Immature natural killer cell (primary cell): ENCODE results near the gene KLHL14. TPM values are rescaled to one million over a fixed set of nuclear protein-coding genes. Genes with fewer than 3 reads are reported as not detected.

Source experiments
- DNase-seq, 3 donors: peaks; one replicate each; pipeline ENCODE4 v3.0.0; 2022; ENCODE audit warnings: mixed read lengths in 1 of 3
- H3K27ac Mint-ChIP-seq, 6 donors: one replicate each; pipeline ENCODE4 v1.8.0; 2020; ENCODE audit warnings: mixed read lengths in 6 of 6, mild to moderate bottlenecking in 5 of 6, inconsistent platforms in 4 of 6, moderate library complexity in 3 of 6
- H3K27me3 Mint-ChIP-seq, 3 donors: one replicate each; pipeline ENCODE4 v1.8.0; 2020 to 2021; ENCODE audit warnings: low read depth in 3 of 3, mild to moderate bottlenecking in 3 of 3, mixed read lengths in 3 of 3, moderate library complexity in 3 of 3, inconsistent platforms in 1 of 3
- H3K36me3 Mint-ChIP-seq, 3 donors: one replicate each; pipeline ENCODE4 v1.8.0; 2020; ENCODE audit warnings: mixed read lengths in 3 of 3, inconsistent platforms in 2 of 3, mild to moderate bottlenecking in 2 of 3
- H3K4me1 Mint-ChIP-seq, 2 donors: one replicate each; pipeline ENCODE4 v1.8.0; 2020; ENCODE audit warnings: inconsistent platforms in 2 of 2, mild to moderate bottlenecking in 2 of 2, mixed read lengths in 2 of 2, moderate library complexity in 1 of 2
- H3K4me3 Mint-ChIP-seq, 5 donors: one replicate each; pipeline ENCODE4 v1.8.0; 2020; ENCODE audit warnings: mild to moderate bottlenecking in 5 of 5, mixed read lengths in 5 of 5, inconsistent platforms in 3 of 5, moderate library complexity in 3 of 5
- H3K9me3 Mint-ChIP-seq, 6 donors: one replicate each; pipeline ENCODE4 v1.8.0; 2020; ENCODE audit warnings: mild to moderate bottlenecking in 6 of 6, mixed read lengths in 6 of 6, inconsistent platforms in 4 of 6, moderate library complexity in 3 of 6
- polyA plus RNA-seq, 3 donors: library from polyadenylated mRNA; unstranded; fragments of 300-500 nt; fragmentation: Illumina TruSeq; gene quantifications; one replicate each; pipeline ENCODE4 v1.2.3, GENCODE V29; 2021

The KLHL14 gene
- polyA plus RNA-seq, 3 donors from 2014 or later = 0.07 TPM; not detected in 2

- H3K9me3 Mint-ChIP-seq = peaks cover 0 to 9% (median under 1%) of the 10 kb centered on the region in 6 donors
- H3K4me1 Mint-ChIP-seq = no peaks in the 10 kb centered on the region
- DNase-seq = no peak
- peaks cover 0 to 6% (median 5%) of the 10 kb centered on the region in 3 donors for H3K27me3 Mint-ChIP-seq
- H3K36me3 Mint-ChIP-seq = no peaks in the 10 kb centered on the region
- H3K4me3 Mint-ChIP-seq = no peak overlapping the region
- H3K27ac Mint-ChIP-seq = no peak overlapping the region
These were observed 6.2 kb upstream of the KLHL14 start for GRCh38 chr18:32779010-32779409.

- Mint-ChIP-seq H3K9me3 (peaks cover 0 to 6% (median 1%) of the 10 kb centered on the region in 6 donors), H3K27ac (no peak overlapping the region), H3K4me1 (no peaks in the 10 kb centered on the region), H3K36me3 (no peaks in the 10 kb centered on the region), H3K27me3 (peaks cover 5 to 12% (median 10%) of the 10 kb centered on the region in 3 donors), H3K4me3 (no peak overlapping the region)
- no peak for DNase-seq
These were observed 4.2 kb upstream of the KLHL14 start for GRCh38 chr18:32777049-32777448.

- no peaks in the 10 kb centered on the region for H3K36me3 Mint-ChIP-seq
- no peak for DNase-seq
- no peaks in the 10 kb centered on the region for H3K4me1 Mint-ChIP-seq
- H3K27me3 Mint-ChIP-seq = peaks cover 5 to 12% (median 10%) of the 10 kb centered on the region in 3 donors
- H3K9me3 Mint-ChIP-seq = peaks cover 0 to 6% (median 1%) of the 10 kb centered on the region in 6 donors
- H3K27ac Mint-ChIP-seq = no peak overlapping the region
- no peak overlapping the region for H3K4me3 Mint-ChIP-seq
These were observed 3.7 kb upstream of the KLHL14 start for GRCh38 chr18:32776561-32776960.

GRCh38 chr18:32775628-32776027, 2.8 kb upstream of the KLHL14 start:
- H3K27ac Mint-ChIP-seq = no peak overlapping the region
- H3K9me3 Mint-ChIP-seq = peaks cover 0 to 6% (median 1%) of the 10 kb centered on the region in 6 donors
- H3K4me3 Mint-ChIP-seq = no peak overlapping the region
- peaks cover 5 to 12% (median 10%) of the 10 kb centered on the region in 3 donors for H3K27me3 Mint-ChIP-seq
- no peak for DNase-seq
- no peaks in the 10 kb centered on the region for H3K36me3 Mint-ChIP-seq
- H3K4me1 Mint-ChIP-seq = no peaks in the 10 kb centered on the region

- H3K9me3 Mint-ChIP-seq = peaks cover 1 to 14% (median 3%) of the 10 kb centered on the region in 6 donors
- H3K36me3 Mint-ChIP-seq = peaks cover 0 to 5% (median 0%) of the 10 kb centered on the region in 3 donors
- H3K27ac Mint-ChIP-seq = no peak overlapping the region
- DNase-seq = no peak
- H3K4me3 Mint-ChIP-seq = no peak overlapping the region
- H3K27me3 Mint-ChIP-seq = peaks cover 5 to 14% (median 14%) of the 10 kb centered on the region in 3 donors
- no peaks in the 10 kb centered on the region for H3K4me1 Mint-ChIP-seq
These were observed 524 bp upstream of the KLHL14 start for GRCh38 chr18:32773382-32773712.

- DNase-seq = no peak
- Mint-ChIP-seq H3K4me3 (no peak overlapping the region), H3K4me1 (no peaks in the 10 kb centered on the region), H3K9me3 (peaks cover 1 to 12% (median 3%) of the 10 kb centered on the region in 6 donors), H3K27me3 (peaks cover 5 to 16% (median 14%) of the 10 kb centered on the region in 3 donors), H3K27ac (no peak overlapping the region), H3K36me3 (peaks cover 0 to 5% (median 0%) of the 10 kb centered on the region in 3 donors)
These were observed 797 bp downstream of the KLHL14 start for GRCh38 chr18:32771871-32772580.

GRCh38 chr18:32771169-32771751, 1.6 kb downstream of the KLHL14 start:
- no peak overlapping the region for H3K27ac Mint-ChIP-seq
- H3K36me3 Mint-ChIP-seq = peaks cover 0 to 5% (median 0%) of the 10 kb centered on the region in 3 donors
- no peak for DNase-seq
- H3K4me1 Mint-ChIP-seq = no peaks in the 10 kb centered on the region
- H3K27me3 Mint-ChIP-seq = peaks cover 5 to 16% (median 14%) of the 10 kb centered on the region in 3 donors
- peaks cover 1 to 8% (median 5%) of the 10 kb centered on the region in 6 donors for H3K9me3 Mint-ChIP-seq
- no peak overlapping the region for H3K4me3 Mint-ChIP-seq

GRCh38 chr18:32770666-32771168, 2.1 kb downstream of the KLHL14 start:
- DNase-seq = no peak
- Mint-ChIP-seq H3K27me3 (peaks cover 5 to 16% (median 14%) of the 10 kb centered on the region in 3 donors), H3K9me3 (peaks cover 0 to 8% (median 5%) of the 10 kb centered on the region in 6 donors), H3K4me3 (no peak overlapping the region), H3K36me3 (peaks cover 0 to 5% (median 0%) of the 10 kb centered on the region in 3 donors), H3K27ac (no peak overlapping the region), H3K4me1 (no peaks in the 10 kb centered on the region)

GRCh38 chr18:32770054-32770665, 2.7 kb downstream of the KLHL14 start:
- H3K27me3 Mint-ChIP-seq = peaks cover 5 to 16% (median 14%) of the 10 kb centered on the region in 3 donors
- H3K36me3 Mint-ChIP-seq = peaks cover 0 to 5% (median 0%) of the 10 kb centered on the region in 3 donors
- H3K9me3 Mint-ChIP-seq = peaks cover 0 to 8% (median 5%) of the 10 kb centered on the region in 6 donors
- no peak for DNase-seq
- no peaks in the 10 kb centered on the region for H3K4me1 Mint-ChIP-seq
- H3K4me3 Mint-ChIP-seq = no peak overlapping the region
- H3K27ac Mint-ChIP-seq = no peak overlapping the region

GRCh38 chr18:32769586-32770053, 3.2 kb downstream of the KLHL14 start:
- Mint-ChIP-seq H3K4me3 (no peak overlapping the region), H3K27me3 (peaks cover 5 to 16% (median 14%) of the 10 kb centered on the region in 3 donors), H3K9me3 (peaks cover 0 to 8% (median 5%) of the 10 kb centered on the region in 6 donors), H3K4me1 (no peaks in the 10 kb centered on the region), H3K27ac (no peak overlapping the region), H3K36me3 (peaks cover 0 to 5% (median 0%) of the 10 kb centered on the region in 3 donors)
- no peak for DNase-seq

GRCh38 chr18:32769071-32769585, 3.7 kb downstream of the KLHL14 start:
- H3K27me3 Mint-ChIP-seq = peaks cover 5 to 12% (median 11%) of the 10 kb centered on the region in 3 donors

GRCh38 chr18:32767400-32767799, 5.4 kb downstream of the KLHL14 start:
- Mint-ChIP-seq H3K27me3 (peaks cover 0 to 6% (median 4%) of the 10 kb centered on the region in 3 donors), H3K4me1 (no peaks in the 10 kb centered on the region), H3K4me3 (no peak overlapping the region), H3K36me3 (peaks cover 0 to 5% (median 1%) of the 10 kb centered on the region in 3 donors), H3K27ac (no peak overlapping the region), H3K9me3 (peaks cover 0 to 8% (median 2%) of the 10 kb centered on the region in 6 donors)
- no peak for DNase-seq

More at GRCh38 chr18:32769071-32769585, 3.7 kb downstream of the KLHL14 start:
- Mint-ChIP-seq H3K9me3 (peaks cover 0 to 8% (median 5%) of the 10 kb centered on the region in 6 donors), H3K4me3 (peak overlapping the region in 1 of 5 donors; percentile 20), H3K4me1 (no peaks in the 10 kb centered on the region), H3K27ac (no peak overlapping the region), H3K36me3 (peaks cover 0 to 5% (median 0%) of the 10 kb centered on the region in 3 donors)
- DNase-seq = no peak

- Mint-ChIP-seq H3K4me1 (no peaks in the 10 kb centered on the region), H3K27ac (no peak overlapping the region)
These were observed 8.1 kb downstream of the KLHL14 start for GRCh38 chr18:32764611-32765244.

More at GRCh38 chr18:32764611-32765244, 8.1 kb downstream of the KLHL14 start:
- DNase-seq = no peak
- Mint-ChIP-seq H3K27me3 (peaks cover 0 to 4% (median 2%) of the 10 kb centered on the region in 3 donors), H3K36me3 (peaks cover 0 to 5% (median 3%) of the 10 kb centered on the region in 3 donors), H3K4me3 (no peak overlapping the region), H3K9me3 (peaks cover 0 to 15% (median 2%) of the 10 kb centered on the region in 6 donors)
